ENCODE measurements around the gene CEP68.

DNA sequence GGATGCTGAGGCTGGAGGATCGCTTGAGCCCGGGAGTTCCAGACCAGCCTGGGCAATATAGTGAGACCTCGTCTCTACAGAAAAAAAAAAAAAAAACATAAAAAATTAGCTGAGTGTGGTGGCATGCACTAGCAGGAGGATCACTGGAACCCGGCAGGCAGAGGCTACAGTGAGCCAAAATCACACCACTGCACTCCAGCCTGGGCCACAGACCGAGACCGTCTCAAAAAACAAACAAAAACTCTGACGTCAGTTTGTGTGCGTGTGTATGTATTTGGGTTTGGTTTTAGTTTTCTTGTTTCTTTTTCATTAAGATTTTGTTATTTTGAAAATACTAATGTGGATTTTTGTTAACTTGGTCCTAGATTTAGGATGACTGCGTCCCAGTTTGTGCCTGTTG is 19.0 kb downstream of the CEP68 start:
- TF ChIP-seq, protein P1, sequence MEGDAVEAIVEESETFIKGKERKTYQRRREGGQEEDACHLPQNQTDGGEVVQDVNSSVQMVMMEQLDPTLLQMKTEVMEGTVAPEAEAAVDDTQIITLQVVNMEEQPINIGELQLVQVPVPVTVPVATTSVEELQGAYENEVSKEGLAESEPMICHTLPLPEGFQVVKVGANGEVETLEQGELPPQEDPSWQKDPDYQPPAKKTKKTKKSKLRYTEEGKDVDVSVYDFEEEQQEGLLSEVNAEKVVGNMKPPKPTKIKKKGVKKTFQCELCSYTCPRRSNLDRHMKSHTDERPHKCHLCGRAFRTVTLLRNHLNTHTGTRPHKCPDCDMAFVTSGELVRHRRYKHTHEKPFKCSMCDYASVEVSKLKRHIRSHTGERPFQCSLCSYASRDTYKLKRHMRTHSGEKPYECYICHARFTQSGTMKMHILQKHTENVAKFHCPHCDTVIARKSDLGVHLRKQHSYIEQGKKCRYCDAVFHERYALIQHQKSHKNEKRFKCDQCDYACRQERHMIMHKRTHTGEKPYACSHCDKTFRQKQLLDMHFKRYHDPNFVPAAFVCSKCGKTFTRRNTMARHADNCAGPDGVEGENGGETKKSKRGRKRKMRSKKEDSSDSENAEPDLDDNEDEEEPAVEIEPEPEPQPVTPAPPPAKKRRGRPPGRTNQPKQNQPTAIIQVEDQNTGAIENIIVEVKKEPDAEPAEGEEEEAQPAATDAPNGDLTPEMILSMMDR (IDR thresholded peaks at IDR 0.05), result no peak
- no peak for TF ChIP-seq CHD4 (IDR thresholded peaks at IDR 0.05; ENCODE audit: borderline replicate concordance)
- TF ChIP-seq EP300 (IDR thresholded peaks at IDR 0.05), result no peak

Measured in A549 (cell line).